HG03520 (cell line): ENCODE results near the gene CXCL16.

Experiments
- ATAC-seq: cut with Tn5 transposase; IDR thresholded peaks from one replicate; pipeline ENCODE4 v1.9.1; 2021; ENCODE audit warnings: mild to moderate bottlenecking, moderate library complexity; ENCODE audit not compliant: unreplicated experiment

Gene CXCL16

DNA sequence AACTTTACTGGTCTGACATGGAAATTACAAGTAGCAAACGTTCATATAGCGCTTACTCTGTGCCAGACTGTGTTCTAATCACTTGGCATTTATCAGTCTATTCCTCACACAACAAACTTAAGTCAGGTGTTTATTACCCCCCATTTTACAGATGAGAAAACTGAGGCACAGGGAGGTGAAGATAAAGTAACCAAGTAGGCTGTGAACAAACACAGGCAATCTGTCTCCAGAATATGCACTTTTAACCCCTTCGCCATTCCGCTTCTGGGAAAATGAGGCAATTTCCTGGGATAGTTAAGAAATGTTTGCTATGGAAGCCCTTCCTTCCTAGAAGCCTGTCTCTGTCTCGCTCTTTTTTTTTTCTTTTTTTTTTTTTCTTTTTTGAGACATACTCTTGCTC lies 12.2 kb upstream of the CXCL16 start:
- ATAC-seq = no peak

- no peak for ATAC-seq
Measured at GRCh38 chr17:4750606-4751005, 10.9 kb upstream of the CXCL16 start.

DNA sequence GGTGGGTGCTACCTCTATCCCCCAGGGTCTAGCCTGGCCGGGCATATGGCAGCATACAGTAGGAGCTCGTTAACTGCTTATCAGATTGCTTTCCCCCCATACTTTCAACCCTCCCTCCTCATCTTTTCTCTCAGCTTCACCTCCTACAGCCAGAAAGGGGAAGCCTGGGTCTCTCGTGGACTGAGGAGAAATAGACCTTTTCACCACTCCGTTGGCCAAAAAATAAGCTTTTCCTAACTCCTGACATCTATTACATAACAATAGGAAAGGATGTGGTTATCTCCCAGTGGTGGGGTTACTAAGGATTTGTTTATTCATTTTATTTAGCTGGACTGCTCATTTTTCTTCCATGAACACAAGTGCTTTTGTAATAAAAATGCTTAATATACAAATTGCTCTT lies 9.0 kb upstream of the CXCL16 start:
- no peak for ATAC-seq

DNA sequence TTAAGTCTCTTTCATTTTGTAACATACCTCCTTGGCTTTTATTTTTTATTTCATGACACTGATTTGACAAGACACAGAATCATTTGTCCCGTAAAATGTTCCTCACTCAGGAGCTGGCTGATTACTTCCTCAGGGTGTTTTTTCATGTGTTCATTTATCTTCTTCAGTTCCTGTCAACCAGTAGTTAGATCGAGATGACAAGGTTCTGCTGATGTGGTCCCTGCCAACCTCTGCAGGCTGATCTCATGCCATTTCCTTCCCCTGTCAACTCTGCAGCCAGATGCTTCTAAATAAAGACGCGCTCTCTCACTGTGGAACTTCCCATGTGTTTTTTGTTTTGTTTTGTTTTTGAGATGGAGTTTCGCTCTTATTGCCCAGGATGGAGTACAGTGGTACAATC lies 8.1 kb upstream of the CXCL16 start:
- no peak for ATAC-seq

- ATAC-seq = no peak
Measured at GRCh38 chr17:4744999-4745969, 5.6 kb upstream of the CXCL16 start.

- ATAC-seq = no peak
Measured at GRCh38 chr17:4743898-4744297, 4.2 kb upstream of the CXCL16 start.

DNA sequence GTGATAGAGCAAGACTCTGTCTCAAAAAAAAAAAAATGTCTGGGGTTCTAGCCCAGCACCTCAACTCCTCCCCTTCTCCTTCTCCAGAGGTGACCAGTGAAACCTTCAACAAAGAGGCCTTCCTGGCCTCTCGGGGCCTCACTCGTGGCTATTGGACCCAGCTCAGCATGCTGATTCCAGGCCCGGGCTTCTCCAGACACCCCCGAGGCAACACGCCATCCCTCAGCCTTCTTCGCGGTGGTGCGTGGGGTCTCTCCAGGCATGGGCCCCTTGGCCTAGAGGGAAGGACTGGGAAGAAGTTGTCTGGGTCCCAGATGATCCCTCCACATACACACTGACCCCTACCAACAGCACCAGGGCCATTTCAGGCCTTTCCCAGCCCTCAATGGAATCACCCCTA lies 3.5 kb upstream of the CXCL16 start:
- ATAC-seq = no peak

DNA sequence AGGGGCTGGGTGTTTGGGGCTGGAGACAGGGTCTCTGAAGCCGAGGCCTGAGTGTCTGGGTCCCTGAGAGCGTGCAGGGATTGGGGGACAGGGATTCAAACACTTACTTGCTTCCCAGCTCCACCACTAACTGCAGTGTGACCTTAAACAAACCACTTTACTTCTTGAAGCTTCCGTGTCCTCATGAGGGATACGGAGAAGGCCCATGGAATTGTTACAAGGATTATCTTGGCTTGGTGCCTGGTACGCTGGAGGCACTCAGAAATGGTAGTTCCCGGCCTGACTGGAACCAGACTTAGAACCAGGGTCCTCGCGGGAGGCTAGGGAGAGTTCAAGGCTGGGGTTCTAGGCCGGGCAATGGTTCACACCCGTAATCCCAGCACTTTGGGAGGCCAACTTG lies 2.9 kb upstream of the CXCL16 start:
- no peak for ATAC-seq

GRCh38 chr17:4742133-4742532 lies 2.4 kb upstream of the CXCL16 start:
- ATAC-seq = no peak

GRCh38 chr17:4741544-4741943 lies 1.8 kb upstream of the CXCL16 start:
- no peak for ATAC-seq

- no peak for ATAC-seq
Measured at GRCh38 chr17:4740584-4740983, 856 bp upstream of the CXCL16 start.

- ATAC-seq = no peak
Measured at GRCh38 chr17:4740025-4740351, 260 bp upstream of the CXCL16 start.

DNA sequence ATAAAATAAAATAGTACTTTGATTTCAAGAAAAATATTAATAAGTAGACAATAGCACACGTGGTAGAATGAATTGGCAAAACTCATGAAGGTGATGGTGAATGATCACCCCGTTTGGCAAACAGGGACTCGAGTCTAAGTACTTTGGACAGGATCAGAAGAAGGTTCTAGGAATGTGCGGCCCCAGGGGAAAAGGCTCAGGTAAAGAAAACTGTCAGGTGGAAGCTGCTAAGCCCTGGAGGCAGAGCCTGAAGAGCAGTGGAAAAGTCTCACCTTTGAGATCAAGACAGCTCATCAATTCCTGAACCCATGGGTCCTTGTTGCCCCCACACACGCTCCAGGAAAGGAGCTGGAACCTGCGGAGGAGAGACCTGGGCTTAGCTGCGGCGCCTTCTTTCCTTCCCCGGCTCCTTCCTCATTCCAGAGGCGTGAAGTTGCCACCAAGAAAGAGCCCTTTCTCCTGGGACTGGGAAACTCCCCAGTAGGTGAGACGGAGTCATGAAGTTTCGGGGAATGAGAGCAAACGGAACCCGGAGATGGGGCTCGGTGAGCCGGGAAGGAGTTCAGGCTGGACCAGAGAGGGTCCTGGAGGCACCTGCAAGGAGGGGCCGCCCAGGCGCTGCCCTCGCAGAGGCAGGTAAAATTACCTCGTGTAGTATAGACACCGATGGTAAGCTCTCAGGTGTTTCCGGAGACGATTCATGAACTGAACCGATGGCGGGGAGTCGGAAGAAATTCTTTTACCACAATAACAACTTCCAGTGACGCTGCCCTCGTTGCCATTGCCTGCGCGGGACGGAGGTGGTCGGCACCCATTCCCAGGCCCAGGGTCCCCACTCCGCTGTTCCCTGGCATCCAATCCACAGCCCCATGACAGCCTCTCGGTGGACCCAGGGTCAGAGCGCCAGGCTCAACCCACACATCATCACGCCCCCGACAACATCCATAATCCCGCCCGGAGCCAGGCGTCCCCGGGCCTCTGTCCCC lies 1.3 kb downstream of the CXCL16 start:
- ATAC-seq = no peak

DNA sequence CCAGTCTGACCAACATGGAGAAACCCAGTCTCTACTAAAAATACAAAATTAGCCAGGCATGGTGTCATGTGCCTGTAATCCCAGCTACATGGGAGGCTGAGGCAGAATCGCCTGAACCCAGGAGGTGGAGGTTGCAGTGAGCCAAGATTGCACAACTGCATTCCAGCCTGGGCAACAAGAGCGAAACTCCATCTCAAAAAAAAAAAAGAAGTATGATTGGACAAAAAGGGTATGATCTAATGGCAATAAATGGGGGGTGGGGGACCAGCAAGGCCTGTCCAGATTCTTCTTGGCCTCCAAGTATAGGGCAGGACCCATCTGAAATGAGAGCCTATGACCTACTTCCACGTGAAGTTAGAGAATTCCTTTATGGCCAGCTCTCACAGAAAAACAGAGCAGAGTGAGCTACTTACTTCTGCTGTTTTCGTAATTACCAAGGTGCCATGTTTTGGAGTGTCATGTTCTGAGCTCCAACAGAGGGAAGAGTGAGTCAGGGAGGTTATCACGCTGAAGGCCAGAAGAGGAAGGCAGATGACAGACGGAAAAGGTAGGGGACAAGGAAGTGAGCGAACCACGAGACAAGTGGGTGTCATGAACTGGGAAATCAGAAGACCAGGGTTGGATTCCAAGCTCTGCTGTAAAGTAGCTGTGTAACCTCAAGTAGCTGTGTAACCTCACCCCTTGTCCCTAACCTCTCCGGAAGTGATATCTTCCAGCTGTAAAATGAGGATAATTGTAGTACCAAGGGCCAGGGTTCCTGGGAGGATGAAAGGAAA lies 3.7 kb downstream of the CXCL16 start:
- no peak for ATAC-seq

- ATAC-seq = no peak
Measured at GRCh38 chr17:4734857-4735475, 4.8 kb downstream of the CXCL16 start.

DNA sequence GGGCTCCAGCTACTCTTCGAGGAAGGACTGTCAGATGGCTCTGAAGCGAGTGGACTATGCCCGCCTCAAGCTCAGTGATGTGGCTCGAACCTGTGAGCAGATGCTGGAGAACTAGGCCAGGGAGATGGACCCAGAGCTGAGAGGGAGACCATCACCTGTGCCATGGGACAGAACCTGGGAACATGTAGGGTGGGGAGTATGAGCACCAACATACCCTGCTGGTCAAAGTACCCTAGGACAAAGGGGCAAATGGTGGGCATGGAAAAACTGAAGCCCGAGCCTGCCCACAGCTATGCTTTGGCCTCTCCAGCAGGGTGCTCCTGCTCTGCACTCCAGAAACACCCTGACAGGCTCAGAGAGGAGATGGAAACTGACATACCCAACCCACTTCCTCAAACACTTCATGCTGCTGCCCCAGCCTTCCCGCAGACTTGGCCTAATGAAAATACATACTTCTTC lies 6.6 kb downstream of the CXCL16 start:
- no peak for ATAC-seq

GRCh38 chr17:4728124-4728523 lies 11.6 kb downstream of the CXCL16 start:
- ATAC-seq = no peak

DNA sequence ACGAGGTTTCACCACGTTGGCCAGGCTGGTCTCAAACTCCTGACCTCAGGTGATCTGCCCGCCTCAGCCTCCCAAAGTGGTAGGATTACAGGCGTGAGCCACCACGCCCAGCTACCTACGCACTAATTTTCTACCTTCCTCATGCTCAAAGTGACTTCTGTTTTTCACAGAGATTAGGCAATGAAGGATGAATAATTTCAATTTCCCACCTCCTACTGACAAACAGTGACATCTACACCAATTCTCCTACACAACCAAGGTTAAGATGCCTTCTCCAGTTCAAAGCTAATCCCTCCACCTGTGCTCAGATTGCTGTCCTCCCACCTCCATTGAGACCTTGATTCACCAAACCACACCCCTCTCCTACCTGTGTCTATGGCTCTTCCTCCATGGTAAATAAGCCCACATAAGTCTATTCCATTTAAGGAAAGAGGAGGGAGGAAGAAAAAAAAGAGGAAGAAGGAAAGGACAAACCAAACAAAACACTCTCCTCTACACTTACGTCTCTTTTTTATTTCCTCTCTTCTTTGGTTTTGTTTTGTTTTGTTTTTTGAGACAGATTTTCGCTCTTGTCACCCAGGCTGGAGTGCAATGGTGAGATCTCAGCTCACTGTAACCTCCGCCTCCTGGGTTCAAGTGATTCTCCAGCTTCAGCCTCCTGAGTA lies 13.9 kb downstream of the CXCL16 start:
- ATAC-seq = no peak

GRCh38 chr17:4724650-4725049 lies 15.1 kb downstream of the CXCL16 start:
- ATAC-seq = no peak

- no peak for ATAC-seq
Measured at GRCh38 chr17:4722678-4723240, 17.0 kb downstream of the CXCL16 start.
